Left ventricle myocardium inferior (tissue), 1 donor: ENCODE measurements around the gene CES5A. TPM values are rescaled to one million over a fixed set of nuclear protein-coding genes. Genes with fewer than 3 reads are reported as not detected.
"Not testable (repeated sequence)": the region's sequence is repeated elsewhere in the genome, so short reads cannot be mapped to it uniquely, and the experiment has no call there.

Experiments used
- DNase-seq: peaks from one replicate; pipeline ENCODE4 v3.0.0-alpha.2; 2020
- H3K27ac ChIP-seq: fragments of 200-600 bp; replicated peaks from 2 replicates; pipeline ENCODE4 v1.8.0; 2021
- H3K27me3 ChIP-seq: fragments of 200-600 bp; 2 replicates; pipeline ENCODE4 v1.8.0; 2021; ENCODE audit warnings: low read depth
- H3K36me3 ChIP-seq: fragments of 200-600 bp; 2 replicates; pipeline ENCODE4 v1.8.0; 2021
- H3K4me1 ChIP-seq: fragments of 200-600 bp; 2 replicates; pipeline ENCODE4 v1.8.0; 2021
- H3K4me3 ChIP-seq: fragments of 200-600 bp; 2 replicates; pipeline ENCODE4 v1.8.0; 2021; ENCODE audit warnings: mild to moderate bottlenecking, moderate library complexity
- H3K9me3 ChIP-seq: fragments of 200-600 bp; replicated peaks from 2 replicates; pipeline ENCODE4 v1.8.0; 2021
- intact Hi-C: fragments of 100-400 bp; cut with micrococcal nuclease; formaldehyde crosslinking; loops from one replicate; pipeline ENCODE4 v1.11.0; 2022
- total RNA-seq: library from RNA; stranded (reverse); fragmentation: NEBNext Ultra II Directional; extraction: Animal tissue kit (Norgen Biotek cat#: 25700); gene quantifications from one replicate; pipeline ENCODE4 v1.2.1, GENCODE V29; 2021
- TF ChIP-seq, protein P1 (sequence below): fragments of 200-600 bp; IDR thresholded peaks from 2 replicates; pipeline ENCODE4 v1.8.0; 2021; ENCODE audit warnings: antibody characterized with exemption, mild to moderate bottlenecking, borderline replicate concordance
- donor health status: DM: no; HTN: yes; CAD: no; lungs with severe emphysema.

CES5A gene
- total RNA-seq, 1 donor from 2014 or later, result not detected

GRCh38 chr16:55810451-55810961, 64.7 kb downstream of the CES5A start:
- no peak for DNase-seq
- Histone ChIP-seq H3K4me3 (no peak overlapping the region), H3K36me3 (no peaks in the 10 kb centered on the region), H3K4me1 (no peaks in the 10 kb centered on the region), H3K9me3 (no peaks in the 10 kb centered on the region), H3K27ac (no peak overlapping the region), H3K27me3 (no peaks in the 10 kb centered on the region)
- TF ChIP-seq, protein P1, sequence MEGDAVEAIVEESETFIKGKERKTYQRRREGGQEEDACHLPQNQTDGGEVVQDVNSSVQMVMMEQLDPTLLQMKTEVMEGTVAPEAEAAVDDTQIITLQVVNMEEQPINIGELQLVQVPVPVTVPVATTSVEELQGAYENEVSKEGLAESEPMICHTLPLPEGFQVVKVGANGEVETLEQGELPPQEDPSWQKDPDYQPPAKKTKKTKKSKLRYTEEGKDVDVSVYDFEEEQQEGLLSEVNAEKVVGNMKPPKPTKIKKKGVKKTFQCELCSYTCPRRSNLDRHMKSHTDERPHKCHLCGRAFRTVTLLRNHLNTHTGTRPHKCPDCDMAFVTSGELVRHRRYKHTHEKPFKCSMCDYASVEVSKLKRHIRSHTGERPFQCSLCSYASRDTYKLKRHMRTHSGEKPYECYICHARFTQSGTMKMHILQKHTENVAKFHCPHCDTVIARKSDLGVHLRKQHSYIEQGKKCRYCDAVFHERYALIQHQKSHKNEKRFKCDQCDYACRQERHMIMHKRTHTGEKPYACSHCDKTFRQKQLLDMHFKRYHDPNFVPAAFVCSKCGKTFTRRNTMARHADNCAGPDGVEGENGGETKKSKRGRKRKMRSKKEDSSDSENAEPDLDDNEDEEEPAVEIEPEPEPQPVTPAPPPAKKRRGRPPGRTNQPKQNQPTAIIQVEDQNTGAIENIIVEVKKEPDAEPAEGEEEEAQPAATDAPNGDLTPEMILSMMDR, result no peak
- intact Hi-C loops, result no loop called here

DNA sequence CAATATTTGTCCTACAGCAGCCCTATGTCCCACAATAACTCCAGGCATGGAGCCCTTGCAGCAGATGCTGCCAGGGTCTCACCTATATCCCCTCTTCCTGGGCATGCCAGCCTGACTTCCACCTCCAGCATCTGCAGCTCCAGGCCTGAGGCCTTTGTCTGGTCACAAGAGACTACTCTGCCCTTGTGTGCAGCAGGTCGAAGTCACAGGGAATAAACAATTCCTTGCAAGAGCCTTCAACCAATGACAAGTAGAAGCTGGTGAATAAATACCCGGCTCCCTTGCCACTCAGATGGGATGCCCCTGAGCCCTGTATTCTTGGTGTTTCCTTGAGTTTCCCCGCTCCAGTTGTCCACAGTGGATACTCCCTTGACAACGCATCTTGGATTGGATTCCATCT, 65.3 kb downstream of the CES5A start:
- no peak for DNase-seq
- intact Hi-C loops, result no loop called here

DNA sequence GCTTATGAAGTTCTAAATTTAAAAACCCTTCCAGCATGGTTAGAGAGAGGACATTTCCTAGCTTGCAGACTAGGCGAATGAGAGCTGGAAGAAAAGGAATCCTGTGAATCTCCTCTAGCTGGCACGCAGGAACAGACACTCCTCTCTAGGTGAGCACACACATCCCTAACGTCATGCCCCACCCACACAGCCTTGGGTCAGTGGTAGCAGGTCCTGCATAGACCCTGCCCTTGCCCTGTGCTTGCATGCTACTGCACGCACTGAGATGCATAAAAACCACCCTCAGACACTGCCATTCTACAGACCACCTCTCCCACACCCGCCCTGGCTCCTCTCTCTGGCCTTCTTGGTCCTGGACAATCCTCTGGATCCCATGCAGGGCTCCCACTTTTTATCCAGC, 65.8 kb downstream of the CES5A start:
- Histone ChIP-seq H3K4me1 (no peaks in the 10 kb centered on the region), H3K4me3 (no peak overlapping the region), H3K36me3 (no peaks in the 10 kb centered on the region), H3K9me3 (no peaks in the 10 kb centered on the region), H3K27ac (no peak overlapping the region), H3K27me3 (no peaks in the 10 kb centered on the region)
- TF ChIP-seq, protein P1, result no peak
- intact Hi-C loops, result no loop called here
- no peak for DNase-seq

More for the DNA sequence above, 65.3 kb downstream of the CES5A start:
- Histone ChIP-seq H3K4me1 (no peaks in the 10 kb centered on the region), H3K27ac (no peak overlapping the region), H3K9me3 (no peaks in the 10 kb centered on the region), H3K36me3 (no peaks in the 10 kb centered on the region), H3K4me3 (no peak overlapping the region), H3K27me3 (no peaks in the 10 kb centered on the region)
- TF ChIP-seq, protein P1, result no peak

- H3K27ac ChIP-seq, DNase-seq, H3K27me3 ChIP-seq, H3K36me3 ChIP-seq, H3K4me1 ChIP-seq, H3K9me3 ChIP-seq, intact Hi-C loops, H3K4me3 ChIP-seq: not testable (repeated sequence)
Measured at GRCh38 chr16:55808286-55808685, 66.9 kb downstream of the CES5A start.

GRCh38 chr16:55805104-55805503, 70.1 kb downstream of the CES5A start:
- H3K27ac ChIP-seq, H3K4me3 ChIP-seq, H3K9me3 ChIP-seq, H3K27me3 ChIP-seq, H3K4me1 ChIP-seq, intact Hi-C loops, H3K36me3 ChIP-seq, DNase-seq: not testable (repeated sequence)

GRCh38 chr16:55803681-55804080, 71.5 kb downstream of the CES5A start:
- H3K27ac ChIP-seq, H3K9me3 ChIP-seq, H3K4me1 ChIP-seq, H3K4me3 ChIP-seq, DNase-seq, intact Hi-C loops, H3K27me3 ChIP-seq, H3K36me3 ChIP-seq: not testable (repeated sequence)

Other genes with a start within 250 kb of the CES5A start
- not detected for gene SLC6A2, start 219.4 kb downstream of the CES5A start, total RNA-seq
- 29.1 TPM for gene CES1, start 42.3 kb downstream of the CES5A start, total RNA-seq